ENCODE data around the gene IFT27. TPM values are rescaled to one million over a fixed set of nuclear protein-coding genes. Genes with fewer than 3 reads are reported as not detected.

IFT27 gene
- total and polyA plus RNA-seq, 2 donors (not counting 1 experiment from before 2014, with no cell fraction given), result 14.1 to 19.0 TPM

DNA sequence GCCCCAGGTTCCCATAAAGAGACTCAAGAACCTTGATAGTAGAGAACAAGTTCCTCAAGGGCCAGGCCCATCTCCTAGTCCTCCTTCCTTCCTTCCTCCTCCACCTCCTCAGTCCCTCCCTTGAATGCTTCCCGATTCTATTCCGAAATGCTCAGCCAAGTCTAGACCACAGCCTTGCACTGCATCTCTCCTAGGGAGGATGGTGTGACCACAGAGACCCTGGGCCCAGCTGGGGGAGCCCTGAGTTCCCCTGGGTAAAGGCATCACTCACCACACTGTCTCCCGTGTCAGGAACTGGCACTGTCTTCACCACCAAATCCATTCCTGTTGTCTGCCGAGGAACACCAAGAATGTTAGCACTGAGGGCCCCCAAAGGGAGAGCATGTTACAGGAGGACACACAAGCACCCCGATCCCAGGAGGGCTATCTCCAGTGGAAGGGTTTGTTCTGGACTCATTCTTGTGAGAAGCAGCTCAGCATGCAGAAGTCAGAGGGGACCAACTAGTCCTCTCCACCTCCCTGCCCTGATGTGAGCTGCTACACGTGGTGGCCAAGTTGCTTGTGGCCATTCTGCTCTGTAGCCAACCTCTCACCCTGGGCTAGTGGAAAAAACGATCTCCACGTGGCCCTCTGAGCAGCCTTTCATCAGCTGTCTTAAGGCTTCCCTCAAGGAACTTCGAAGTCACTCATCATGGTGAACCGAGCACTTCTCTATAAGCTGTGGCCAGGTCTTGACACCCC is 8.7 kb downstream of the IFT27 start:
- H3K9me3 ChIP-seq (ENCODE audit: control insufficient read depth, insufficient read depth, low read depth, low read length), result no peaks in the 10 kb centered on the region
- TF ChIP-seq EZH2 (IDR thresholded peaks at IDR 0.05; ENCODE audit: low read length, missing control alignments), result no peak
- TF ChIP-seq, protein P1, sequence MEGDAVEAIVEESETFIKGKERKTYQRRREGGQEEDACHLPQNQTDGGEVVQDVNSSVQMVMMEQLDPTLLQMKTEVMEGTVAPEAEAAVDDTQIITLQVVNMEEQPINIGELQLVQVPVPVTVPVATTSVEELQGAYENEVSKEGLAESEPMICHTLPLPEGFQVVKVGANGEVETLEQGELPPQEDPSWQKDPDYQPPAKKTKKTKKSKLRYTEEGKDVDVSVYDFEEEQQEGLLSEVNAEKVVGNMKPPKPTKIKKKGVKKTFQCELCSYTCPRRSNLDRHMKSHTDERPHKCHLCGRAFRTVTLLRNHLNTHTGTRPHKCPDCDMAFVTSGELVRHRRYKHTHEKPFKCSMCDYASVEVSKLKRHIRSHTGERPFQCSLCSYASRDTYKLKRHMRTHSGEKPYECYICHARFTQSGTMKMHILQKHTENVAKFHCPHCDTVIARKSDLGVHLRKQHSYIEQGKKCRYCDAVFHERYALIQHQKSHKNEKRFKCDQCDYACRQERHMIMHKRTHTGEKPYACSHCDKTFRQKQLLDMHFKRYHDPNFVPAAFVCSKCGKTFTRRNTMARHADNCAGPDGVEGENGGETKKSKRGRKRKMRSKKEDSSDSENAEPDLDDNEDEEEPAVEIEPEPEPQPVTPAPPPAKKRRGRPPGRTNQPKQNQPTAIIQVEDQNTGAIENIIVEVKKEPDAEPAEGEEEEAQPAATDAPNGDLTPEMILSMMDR (conservative IDR thresholded peaks at IDR 0.05 in 1 of 2, IDR thresholded peaks at IDR 0.05 in 1 of 2; ENCODE audit: low read depth in 1 of 2, low read length in 2 of 2), result no peak
- H3K27me3 ChIP-seq (ENCODE audit: control insufficient read depth, insufficient read depth, low read length), result no peaks in the 10 kb centered on the region
- no peak overlapping the region for H3K9ac ChIP-seq (ENCODE audit: insufficient read depth, low read length)
- no peaks in the 10 kb centered on the region for H3K36me3 ChIP-seq (ENCODE audit: control insufficient read depth, insufficient read depth, low read length)
- no peaks in the 10 kb centered on the region for H4K20me1 ChIP-seq (ENCODE audit: control insufficient read depth, extremely low read depth, insufficient read depth, low read length)
- H3K4me2 ChIP-seq (ENCODE audit: extremely low read depth, insufficient read depth, low read length), result no peak overlapping the region
- no peak overlapping the region for H2AFZ ChIP-seq (ENCODE audit: low read length)
- H3K4me3 ChIP-seq (replicated peaks in 1 of 4; ENCODE audit: control extremely low read depth in 1 of 4, insufficient read depth in 1 of 4, low read depth in 3 of 4, low read length in 4 of 4), result no peak overlapping the region
- H3K4me1 ChIP-seq (ENCODE audit: control insufficient read depth, extremely low read depth, insufficient read depth, low read length), result no peaks in the 10 kb centered on the region
- no peaks in the 10 kb centered on the region for H3K79me2 ChIP-seq (ENCODE audit: control insufficient read depth, insufficient read depth, low read length)
- DNase-seq (ENCODE audit: low read depth in 2 of 2), result no peak
- no peak overlapping the region for H3K27ac ChIP-seq (ENCODE audit: insufficient read depth, low read length)

DNA sequence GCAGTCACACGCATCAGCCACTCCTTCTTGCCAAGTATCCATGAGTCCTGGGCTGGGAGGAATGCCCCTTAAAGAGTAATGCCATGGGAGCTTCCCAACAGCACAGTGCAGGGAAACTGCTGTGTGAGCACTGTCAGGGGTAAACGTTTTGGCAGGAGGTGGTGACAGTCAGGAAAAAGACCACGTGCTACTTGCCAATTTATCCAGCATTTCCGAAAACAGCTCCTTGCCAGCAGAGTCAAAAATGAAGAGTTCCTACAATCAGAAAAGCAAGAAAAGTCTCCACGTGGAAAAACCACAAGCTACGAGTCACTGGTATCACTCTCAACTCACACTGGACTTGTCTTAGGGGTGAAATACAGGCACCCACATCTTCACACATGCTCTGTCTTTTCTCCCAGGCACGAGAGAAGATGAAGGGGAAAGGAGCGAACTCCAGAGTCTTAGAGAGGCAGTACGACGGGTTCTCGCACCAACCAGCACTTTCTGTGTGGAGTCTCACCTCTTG is 9.9 kb downstream of the IFT27 start:
- no peaks in the 10 kb centered on the region for H4K20me1 ChIP-seq (ENCODE audit: control insufficient read depth, extremely low read depth, insufficient read depth, low read length)
- no peak overlapping the region for H3K27ac ChIP-seq (ENCODE audit: insufficient read depth, low read length)
- no peaks in the 10 kb centered on the region for H3K36me3 ChIP-seq (ENCODE audit: control insufficient read depth, insufficient read depth, low read length)
- no peak overlapping the region for H3K4me3 ChIP-seq (replicated peaks in 1 of 4; ENCODE audit: control extremely low read depth in 1 of 4, insufficient read depth in 1 of 4, low read depth in 3 of 4, low read length in 4 of 4)
- no peak overlapping the region for H3K4me2 ChIP-seq (ENCODE audit: extremely low read depth, insufficient read depth, low read length)
- H2AFZ ChIP-seq (ENCODE audit: low read length), result no peak overlapping the region
- DNase-seq (ENCODE audit: low read depth in 2 of 2), result peak; percentile 13 to 24
- H3K27me3 ChIP-seq (ENCODE audit: control insufficient read depth, insufficient read depth, low read length), result no peaks in the 10 kb centered on the region
- H3K9me3 ChIP-seq (ENCODE audit: control insufficient read depth, insufficient read depth, low read depth, low read length), result no peaks in the 10 kb centered on the region
- TF ChIP-seq, protein P1 (conservative IDR thresholded peaks at IDR 0.05 in 1 of 2, IDR thresholded peaks at IDR 0.05 in 1 of 2; ENCODE audit: low read depth in 1 of 2, low read length in 2 of 2), result no peak
- no peak for TF ChIP-seq EZH2 (IDR thresholded peaks at IDR 0.05; ENCODE audit: low read length, missing control alignments)
- no peak overlapping the region for H3K9ac ChIP-seq (ENCODE audit: insufficient read depth, low read length)
- no peaks in the 10 kb centered on the region for H3K4me1 ChIP-seq (ENCODE audit: control insufficient read depth, extremely low read depth, insufficient read depth, low read length)
- H3K79me2 ChIP-seq (ENCODE audit: control insufficient read depth, insufficient read depth, low read length), result no peaks in the 10 kb centered on the region

DNA sequence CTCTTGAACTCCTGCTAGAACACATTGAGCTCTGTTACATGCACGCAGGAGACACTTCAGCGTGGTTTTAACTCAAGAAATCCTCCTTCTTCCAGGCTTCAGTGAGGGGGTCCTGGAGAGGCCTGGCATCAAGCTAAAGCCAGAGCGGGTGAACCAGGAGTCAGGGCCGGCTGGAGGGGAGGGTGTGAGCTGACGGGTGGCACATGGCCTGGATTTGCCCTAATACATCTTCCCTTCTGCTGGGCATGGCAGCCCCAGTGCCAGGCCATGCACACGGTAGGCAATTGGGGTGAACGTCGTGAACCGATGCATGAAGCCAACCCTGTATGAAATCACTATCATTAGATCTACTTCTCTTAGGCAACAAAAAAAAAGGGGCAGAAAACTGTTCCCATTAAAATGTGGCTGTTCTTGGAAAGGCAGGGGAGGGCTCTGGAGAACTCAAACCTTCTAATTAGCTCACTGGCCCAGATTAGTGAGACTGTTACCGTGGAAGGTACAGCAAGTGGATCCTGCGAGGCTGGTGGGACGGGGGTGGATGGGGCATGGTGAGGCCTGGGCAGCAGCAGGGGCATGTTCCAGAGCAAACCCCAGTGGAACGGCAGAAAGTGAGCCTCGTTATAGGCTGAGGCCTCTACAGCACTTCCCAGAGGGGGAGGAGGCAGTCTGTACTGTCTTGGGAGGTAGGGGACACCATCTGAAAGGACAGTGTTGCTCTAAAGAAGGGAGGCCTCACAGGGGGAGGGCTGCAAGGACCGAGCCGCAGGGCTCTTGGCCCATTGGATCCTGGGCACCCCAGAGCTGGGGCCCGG is 10.6 kb downstream of the IFT27 start:
- no peaks in the 10 kb centered on the region for H3K79me2 ChIP-seq (ENCODE audit: control insufficient read depth, insufficient read depth, low read length)
- DNase-seq (ENCODE audit: low read depth in 2 of 2), result no peak
- H3K4me2 ChIP-seq (ENCODE audit: extremely low read depth, insufficient read depth, low read length), result no peak overlapping the region
- H2AFZ ChIP-seq (ENCODE audit: low read length), result no peak overlapping the region
- H3K9me3 ChIP-seq (ENCODE audit: control insufficient read depth, insufficient read depth, low read depth, low read length), result no peaks in the 10 kb centered on the region
- no peaks in the 10 kb centered on the region for H3K4me1 ChIP-seq (ENCODE audit: control insufficient read depth, extremely low read depth, insufficient read depth, low read length)
- H3K4me3 ChIP-seq (replicated peaks in 1 of 4; ENCODE audit: control extremely low read depth in 1 of 4, insufficient read depth in 1 of 4, low read depth in 3 of 4, low read length in 4 of 4), result no peak overlapping the region
- H4K20me1 ChIP-seq (ENCODE audit: control insufficient read depth, extremely low read depth, insufficient read depth, low read length), result no peaks in the 10 kb centered on the region
- no peaks in the 10 kb centered on the region for H3K27me3 ChIP-seq (ENCODE audit: control insufficient read depth, insufficient read depth, low read length)
- no peak overlapping the region for H3K9ac ChIP-seq (ENCODE audit: insufficient read depth, low read length)
- no peak for TF ChIP-seq EZH2 (IDR thresholded peaks at IDR 0.05; ENCODE audit: low read length, missing control alignments)
- TF ChIP-seq, protein P1 (conservative IDR thresholded peaks at IDR 0.05 in 1 of 2, IDR thresholded peaks at IDR 0.05 in 1 of 2; ENCODE audit: low read depth in 1 of 2, low read length in 2 of 2), result no peak
- H3K36me3 ChIP-seq (ENCODE audit: control insufficient read depth, insufficient read depth, low read length), result no peaks in the 10 kb centered on the region
- no peak overlapping the region for H3K27ac ChIP-seq (ENCODE audit: insufficient read depth, low read length)
